NCI-H460 (cell line): ENCODE measurements around the gene ZBTB43. TPM values are rescaled to one million over a fixed set of nuclear protein-coding genes. Genes with fewer than 3 reads are reported as not detected.
A peak's percentile ranks its signal among the peaks of the same experiment; 100 is the strongest.
"Not testable (repeated sequence)": the region's sequence is repeated elsewhere in the genome, so short reads cannot be mapped to it uniquely, and the experiment has no call there.

Experiments
- DNase-seq: peaks from one replicate; pipeline ENCODE4 v3.0.0-alpha.2; 2016; ENCODE audit warnings: low read depth; ENCODE audit errors: extremely low read depth
- polyA plus RNA-seq: library from polyadenylated mRNA; depleted of rRNA; stranded (reverse); fragments of >200 nt; gene quantifications from 2 replicates; pipeline ENCODE4 v1.2.3, GENCODE V29; 2014; cell fraction: nucleus; rRNA removed
- total RNA-seq: library from RNA; depleted of rRNA; stranded (reverse); fragments of >200 nt; shearing (Covaris generic); gene quantifications from 2 replicates; pipeline ENCODE4 v1.2.3, GENCODE V29; 2014; rRNA removed

ZBTB43 gene
- total RNA-seq, result 8.0 and 30.6 TPM in 2 replicates
- polyA plus RNA-seq, result 9.2 and 11.1 TPM in 2 replicates

- DNase-seq, result peak; percentile 97
Observed at GRCh38 chr9:126804696-126805553, at the start of gene ZBTB43. Gene ZBTB43 (plus strand): TSS chr9:126805040. CDS start chr9:126832510, 27,470 bp downstream.

- no peak for DNase-seq
Observed at GRCh38 chr9:126755317-126755875, 49.4 kb upstream of the ZBTB43 start.

- DNase-seq, result no peak
Observed at GRCh38 chr9:126756238-126756637, 48.6 kb upstream of the ZBTB43 start.

- DNase-seq, result no peak
Observed at GRCh38 chr9:126756876-126757415, 47.9 kb upstream of the ZBTB43 start.

GRCh38 chr9:126758916-126759585 is 45.8 kb upstream of the ZBTB43 start:
- no peak for DNase-seq

- no peak for DNase-seq
Observed at GRCh38 chr9:126761274-126761673, 43.6 kb upstream of the ZBTB43 start.

- no peak for DNase-seq
Observed at GRCh38 chr9:126763130-126763764, 41.6 kb upstream of the ZBTB43 start.

GRCh38 chr9:126773004-126773607 is 31.7 kb upstream of the ZBTB43 start:
- peak; percentile 21 for DNase-seq

GRCh38 chr9:126775926-126776325 is 28.9 kb upstream of the ZBTB43 start:
- DNase-seq, result no peak

GRCh38 chr9:126777733-126778132 is 27.1 kb upstream of the ZBTB43 start:
- no peak for DNase-seq

GRCh38 chr9:126778141-126778540 is 26.7 kb upstream of the ZBTB43 start:
- no peak for DNase-seq

- not testable (repeated sequence) for DNase-seq
Observed at GRCh38 chr9:126778696-126779095, 26.1 kb upstream of the ZBTB43 start.

GRCh38 chr9:126781186-126782052 is 23.4 kb upstream of the ZBTB43 start:
- peak; percentile 81 for DNase-seq

- no peak for DNase-seq
Observed at GRCh38 chr9:126782053-126782388, 22.8 kb upstream of the ZBTB43 start.

- no peak for DNase-seq
Observed at GRCh38 chr9:126783949-126784348, 20.9 kb upstream of the ZBTB43 start.

- DNase-seq, result no peak
Observed at GRCh38 chr9:126784401-126784800, 20.4 kb upstream of the ZBTB43 start.

- DNase-seq, result not testable (repeated sequence)
Observed at GRCh38 chr9:126784841-126785240, 20.0 kb upstream of the ZBTB43 start.

- no peak for DNase-seq
Observed at GRCh38 chr9:126788046-126788445, 16.8 kb upstream of the ZBTB43 start.

GRCh38 chr9:126788634-126789349 is 16.0 kb upstream of the ZBTB43 start:
- DNase-seq, result no peak
